ENCODE measurements around the gene VENTX.

DNA sequence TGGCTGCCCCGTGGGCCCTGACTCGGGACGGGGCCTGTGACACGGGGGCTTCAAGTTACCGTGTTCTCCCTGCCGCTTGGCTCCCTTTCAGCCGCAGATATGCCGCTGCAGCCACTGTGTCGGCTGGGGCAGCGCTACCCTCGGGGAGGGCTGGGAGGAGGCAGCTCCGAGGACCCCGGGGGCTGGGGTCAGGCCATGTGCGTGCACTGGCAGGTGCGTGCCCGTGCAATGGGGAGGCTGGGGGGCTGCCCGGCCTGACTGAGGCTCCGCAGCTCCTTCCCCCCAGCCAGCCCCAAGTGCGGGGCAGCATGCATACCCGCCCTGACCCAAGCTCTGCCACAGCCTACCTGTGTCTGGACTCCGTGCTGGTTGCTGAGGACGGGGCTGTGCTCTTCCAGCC, 48.4 kb upstream of the VENTX start:
- TF ChIP-seq EZH2 (IDR thresholded peaks at IDR 0.05; ENCODE audit: insufficient read depth, poor library complexity, severe bottlenecking) (no peak), EZH2phosphoT487 (IDR thresholded peaks at IDR 0.05; ENCODE audit: insufficient read depth, low read depth) (no peak)

Measured in GM23248 (cell line).